Esophagus squamous epithelium (tissue), 5 donors: ENCODE measurements around the gene HEPACAM2. TPM values are rescaled to one million over a fixed set of nuclear protein-coding genes. Genes with fewer than 3 reads are reported as not detected.

Experiments
- DNase-seq: peaks from one replicate; lab custom pipeline; 2025; lab: John Stamatoyannopoulos, UW
- H3K27ac ChIP-seq, 4 donors: fragments of 200-600 bp; sonication (generic); one replicate each; pipeline ENCODE4 v1.5.1; 2016 to 2019; ENCODE audit warnings: mild to moderate bottlenecking in 1 of 4
- H3K27me3 ChIP-seq, 4 donors: fragments of 200-600 bp; sonication (generic); 1 replicate in 3 of 4; 2 replicates in 1 of 4; pipeline versions ENCODE4 v1.5.1 to v1.6.0; 2017 to 2021; ENCODE audit warnings: antibody characterized with exemption in 1 of 4
- H3K36me3 ChIP-seq, 3 donors: fragments of 200-600 bp; sonication (generic); one replicate each; pipeline ENCODE4 v1.5.1; 2016 to 2019
- H3K4me1 ChIP-seq, 3 donors: fragments of 200-600 bp; sonication (generic); one replicate each; pipeline ENCODE4 v1.5.1; 2017 to 2019
- H3K4me3 ChIP-seq, 4 donors: fragments of 200-600 bp; sonication (generic); 1 replicate in 3 of 4; 2 replicates in 1 of 4; pipeline ENCODE4 v1.5.1; 2016 to 2019; ENCODE audit warnings: mild to moderate bottlenecking in 2 of 4, moderate library complexity in 1 of 4
- H3K9me3 ChIP-seq, 3 donors: fragments of 200-600 bp; sonication (generic); one replicate each; pipeline ENCODE4 v1.5.1; 2016 to 2019
- POLR2A ChIP-seq, 4 donors: fragments of 450-650 bp; IDR thresholded peaks; one replicate each; pipeline ENCODE4 v1.6.1; 2017; ENCODE audit warnings: antibody characterized with exemption in 4 of 4, mild to moderate bottlenecking in 4 of 4, moderate library complexity in 3 of 4
- WGBS, 2 donors: methylation state at CpG; one replicate each; pipeline ENCODE4 v1.1.5; 2018; 5-methylcytosine and 5-hydroxymethylcytosine counted together
- intact Hi-C: fragments of 100-400 bp; cut with DNase I; formaldehyde crosslinking; loops from one replicate; pipeline ENCODE4 v1.15.0; 2022
- total RNA-seq, 4 donors: library from RNA; depleted of rRNA; stranded (reverse); fragments of >200 nt; gene quantifications; one replicate each; pipeline ENCODE4 v1.1.0, GENCODE V29; 2016
- TF ChIP-seq, protein P1 (sequence below), 6 experiments: fragments of 450-650 bp in 4 of 6; fragments of 200-600 bp in 2 of 6; sonication (generic) in 2 of 6; IDR thresholded peaks; one replicate each; pipeline ENCODE4 v1.5.1; 2016 to 2019; ENCODE audit warnings: antibody characterized with exemption in 6 of 6, mild to moderate bottlenecking in 4 of 6, moderate library complexity in 4 of 6
- donor health status: DM: yes; HTN: yes; CAD: no.

Gene HEPACAM2
- total RNA-seq, 4 donors from 2014 or later, result not detected

DNA sequence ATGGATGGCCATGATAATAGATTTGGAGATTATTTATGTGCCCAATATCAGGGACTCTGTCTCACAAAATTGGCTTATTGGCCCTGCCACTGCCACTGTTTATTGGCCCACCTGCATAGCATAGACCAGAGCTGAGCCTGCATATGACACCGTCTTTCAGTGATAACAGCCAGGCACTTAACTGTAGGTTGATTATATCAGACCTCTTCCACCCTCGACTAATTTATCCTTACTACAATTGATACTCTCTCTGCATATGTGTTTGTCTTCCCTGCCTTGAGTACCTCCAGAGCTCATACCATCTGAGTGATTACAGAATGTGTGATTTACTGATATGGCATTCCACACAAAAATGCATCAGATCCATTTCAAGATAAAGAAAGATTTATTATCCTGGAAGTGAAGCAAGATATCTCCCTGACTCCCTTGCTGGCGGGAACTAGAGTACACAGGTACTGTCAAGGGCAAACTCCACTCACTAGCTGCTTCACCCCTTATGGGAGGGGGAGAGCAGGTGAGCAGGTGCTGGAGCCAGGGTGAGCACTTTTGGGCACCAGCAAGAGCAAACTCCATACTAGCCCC lies 65.0 kb downstream of the HEPACAM2 start:
- no peak for DNase-seq
- intact Hi-C loops, result no loop called here
- Histone ChIP-seq H3K4me1 (no peaks in the 10 kb centered on the region), H3K27me3 (no peaks in the 10 kb centered on the region), H3K36me3 (no peaks in the 10 kb centered on the region), H3K27ac (no peak overlapping the region), H3K9me3 (no peaks in the 10 kb centered on the region), H3K4me3 (no peak overlapping the region)
- 69 to 89% methylated on average over 3 of the region's 3 CpGs for WGBS, 2 donors
- no peak for TF ChIP-seq POLR2A (IDR thresholded peaks at IDR 0.05)
- TF ChIP-seq, protein P1, sequence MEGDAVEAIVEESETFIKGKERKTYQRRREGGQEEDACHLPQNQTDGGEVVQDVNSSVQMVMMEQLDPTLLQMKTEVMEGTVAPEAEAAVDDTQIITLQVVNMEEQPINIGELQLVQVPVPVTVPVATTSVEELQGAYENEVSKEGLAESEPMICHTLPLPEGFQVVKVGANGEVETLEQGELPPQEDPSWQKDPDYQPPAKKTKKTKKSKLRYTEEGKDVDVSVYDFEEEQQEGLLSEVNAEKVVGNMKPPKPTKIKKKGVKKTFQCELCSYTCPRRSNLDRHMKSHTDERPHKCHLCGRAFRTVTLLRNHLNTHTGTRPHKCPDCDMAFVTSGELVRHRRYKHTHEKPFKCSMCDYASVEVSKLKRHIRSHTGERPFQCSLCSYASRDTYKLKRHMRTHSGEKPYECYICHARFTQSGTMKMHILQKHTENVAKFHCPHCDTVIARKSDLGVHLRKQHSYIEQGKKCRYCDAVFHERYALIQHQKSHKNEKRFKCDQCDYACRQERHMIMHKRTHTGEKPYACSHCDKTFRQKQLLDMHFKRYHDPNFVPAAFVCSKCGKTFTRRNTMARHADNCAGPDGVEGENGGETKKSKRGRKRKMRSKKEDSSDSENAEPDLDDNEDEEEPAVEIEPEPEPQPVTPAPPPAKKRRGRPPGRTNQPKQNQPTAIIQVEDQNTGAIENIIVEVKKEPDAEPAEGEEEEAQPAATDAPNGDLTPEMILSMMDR (IDR thresholded peaks at IDR 0.05), result no peak

- Histone ChIP-seq H3K9me3 (no peaks in the 10 kb centered on the region), H3K27ac (no peak overlapping the region), H3K36me3 (no peaks in the 10 kb centered on the region), H3K27me3 (no peaks in the 10 kb centered on the region), H3K4me1 (no peaks in the 10 kb centered on the region), H3K4me3 (no peak overlapping the region)
- WGBS, 2 donors, result 43 to 54% methylated on average over 1 of the region's 1 CpG
- DNase-seq, result no peak
- no peak for TF ChIP-seq POLR2A (IDR thresholded peaks at IDR 0.05)
- TF ChIP-seq, protein P1 (IDR thresholded peaks at IDR 0.05), result no peak
- intact Hi-C loops, result no loop called here
Measured at GRCh38 chr7:93160410-93160809, 65.9 kb downstream of the HEPACAM2 start.

- no peak for DNase-seq
- no peaks in the 10 kb centered on the region for H3K36me3 ChIP-seq
- H3K27me3 ChIP-seq, result no peaks in the 10 kb centered on the region
- H3K4me1 ChIP-seq, result no peaks in the 10 kb centered on the region
- no peak overlapping the region for H3K4me3 ChIP-seq
- no peak overlapping the region for H3K27ac ChIP-seq
- no peaks in the 10 kb centered on the region for H3K9me3 ChIP-seq
- TF ChIP-seq, protein P1 (IDR thresholded peaks at IDR 0.05), result no peak
- TF ChIP-seq POLR2A (IDR thresholded peaks at IDR 0.05), result no peak
- intact Hi-C loops, result no loop called here
- 61 to 65% methylated on average over 3 of the region's 3 CpGs for WGBS, 2 donors
Measured at GRCh38 chr7:93159490-93159889, 66.8 kb downstream of the HEPACAM2 start.

- H3K9me3 ChIP-seq, result no peaks in the 10 kb centered on the region
- 38 to 42% methylated on average over 1 of the region's 1 CpG for WGBS, 2 donors
- TF ChIP-seq, protein P1 (IDR thresholded peaks at IDR 0.05), result no peak
- no peak for TF ChIP-seq POLR2A (IDR thresholded peaks at IDR 0.05)
- no peak for DNase-seq
- H3K27me3 ChIP-seq, result no peaks in the 10 kb centered on the region
- peaks cover 0 to 15% (median 0%) of the 10 kb centered on the region in 3 donors for H3K4me1 ChIP-seq
- H3K4me3 ChIP-seq, result no peak overlapping the region
- intact Hi-C loops, result no loop called here
- H3K36me3 ChIP-seq, result no peaks in the 10 kb centered on the region
- no peak overlapping the region for H3K27ac ChIP-seq
Measured at GRCh38 chr7:93156884-93157283, 69.4 kb downstream of the HEPACAM2 start.

- intact Hi-C loops, result no loop called here
- 92 to 95% methylated on average over 1 of the region's 1 CpG for WGBS, 2 donors
- no peak for DNase-seq
- Histone ChIP-seq H3K9me3 (no peaks in the 10 kb centered on the region), H3K4me1 (peaks cover 0 to 66% (median 12%) of the 10 kb centered on the region in 3 donors), H3K27me3 (no peaks in the 10 kb centered on the region), H3K36me3 (no peaks in the 10 kb centered on the region), H3K27ac (peak overlapping the region in 1 of 4 donors; percentile 17), H3K4me3 (no peak overlapping the region)
- TF ChIP-seq, protein P1 (IDR thresholded peaks at IDR 0.05), result no peak
- TF ChIP-seq POLR2A (IDR thresholded peaks at IDR 0.05), result no peak
Measured at GRCh38 chr7:93150200-93150835, 76.0 kb downstream of the HEPACAM2 start.
